HepG2 (cell line): ENCODE data around the gene TRIM4. TPM values are rescaled to one million over a fixed set of nuclear protein-coding genes. Genes with fewer than 3 reads are reported as not detected.

ENCODE experiments used
- ATF7 ChIP-seq, 2 experiments: fragments of 450-650 bp in 1 of 2; sonication (generic) in 1 of 2; formaldehyde crosslinking in 1 of 2; IDR thresholded peaks; 2 replicates each; pipeline versions ENCODE4 v1.4.0 to v1.6.1; 2016 to 2020; ENCODE audit warnings: antibody characterized with exemption in 1 of 2, mild to moderate bottlenecking in 1 of 2, missing genetic modification reagents in 1 of 2
- E2F2 ChIP-seq: sonication (generic); formaldehyde crosslinking; IDR thresholded peaks from 2 replicates; pipeline ENCODE4 v1.4.0; 2020; ENCODE audit warnings: missing genetic modification reagents, borderline replicate concordance
- ELF3 ChIP-seq: IDR thresholded peaks from 2 replicates; pipeline ENCODE4 v1.6.1; 2016; ENCODE audit warnings: missing genetic modification reagents, missing compliant biosample characterization
- FIP1L1 ChIP-seq: fragments of 200-400 bp; formaldehyde crosslinking; IDR thresholded peaks from 2 replicates; pipeline ENCODE4 v1.6.1; 2018; ENCODE audit warnings: low read depth, mild to moderate bottlenecking, low read length, moderate library complexity, borderline replicate concordance; ENCODE audit not compliant: insufficient read depth
- FUBP1 ChIP-seq: sonication (generic); formaldehyde crosslinking; IDR thresholded peaks from 2 replicates; pipeline ENCODE4 v1.5.1; 2020; ENCODE audit warnings: missing genetic modification reagents, mild to moderate bottlenecking, borderline replicate concordance
- MED1 ChIP-seq: sonication (generic); formaldehyde crosslinking; IDR thresholded peaks from 2 replicates; pipeline ENCODE4 v1.4.0; 2020; ENCODE audit warnings: missing genetic modification reagents
- PCBP2 ChIP-seq: fragments of 200-400 bp; formaldehyde crosslinking; optimal IDR thresholded peaks from 2 replicates; pipeline ENCODE3; 2018; ENCODE audit warnings: low read length, low read depth; ENCODE audit not compliant: poor library complexity, severe bottlenecking
- POGK ChIP-seq: sonication (generic); formaldehyde crosslinking; conservative IDR thresholded peaks from 2 replicates; pipeline ENCODE4 v1.8.0; 2022; ENCODE audit warnings: mild to moderate bottlenecking, moderate library complexity, missing genetic modification reagents
- PREB ChIP-seq: sonication (generic); formaldehyde crosslinking; IDR thresholded peaks from 2 replicates; pipeline ENCODE4 v1.4.0; 2020; ENCODE audit warnings: missing genetic modification reagents
- U2AF1 ChIP-seq: fragments of 200-400 bp; formaldehyde crosslinking; optimal IDR thresholded peaks from 2 replicates; pipeline ENCODE3; 2017; ENCODE audit warnings: mild to moderate bottlenecking, low read depth, low read length
- ZNF10 ChIP-seq: sonication (generic); formaldehyde crosslinking; IDR thresholded peaks from 2 replicates; pipeline ENCODE4 v1.4.0; 2020; ENCODE audit warnings: mild to moderate bottlenecking, low read depth, missing genetic modification reagents, borderline replicate concordance
- ZNF160 ChIP-seq: sonication (generic); formaldehyde crosslinking; IDR thresholded peaks from 2 replicates; pipeline ENCODE4 v1.8.0; 2022; ENCODE audit warnings: mild to moderate bottlenecking, inconsistent platforms, missing genetic modification reagents
- ZNF234 ChIP-seq: sonication (generic); formaldehyde crosslinking; conservative IDR thresholded peaks from 2 replicates; pipeline ENCODE4 v1.5.1; 2020; ENCODE audit warnings: mild to moderate bottlenecking, missing genetic modification reagents
- ZNF296 ChIP-seq: sonication (generic); formaldehyde crosslinking; conservative IDR thresholded peaks from 2 replicates; pipeline ENCODE4 v1.5.0; 2020; ENCODE audit warnings: mild to moderate bottlenecking, missing genetic modification reagents
- ZNF30 ChIP-seq: sonication (generic); formaldehyde crosslinking; IDR thresholded peaks from 2 replicates; pipeline ENCODE4 v1.5.0; 2020; ENCODE audit warnings: mild to moderate bottlenecking, missing genetic modification reagents
- ZNF660 ChIP-seq: sonication (generic); formaldehyde crosslinking; IDR thresholded peaks from 2 replicates; pipeline ENCODE4 v1.5.1; 2020; ENCODE audit warnings: mild to moderate bottlenecking, low read depth, missing genetic modification reagents, borderline replicate concordance
- ZNF891 ChIP-seq: sonication (generic); formaldehyde crosslinking; IDR thresholded peaks from 2 replicates; pipeline ENCODE4 v1.5.0; 2020; ENCODE audit warnings: mild to moderate bottlenecking, missing genetic modification reagents
- polyA plus RNA-seq, 8 experiments: library from polyadenylated mRNA; depleted of rRNA in 3 of 8; stranded (reverse) in 7 of 8; unstranded in 1 of 8; fragments of >200 nt; fragmentation: Illumina TruSeq in 4 of 8; extraction: Trizol in 4 of 8; gene quantifications; 2 replicates each; pipeline versions ENCODE4 v1.2.1 to v1.2.3, GENCODE V29; 2011 to 2016; ENCODE audit warnings: low read depth in 4 of 8, missing spikeins in 1 of 8, mixed read lengths in 1 of 8; ENCODE audit not compliant: insufficient read depth in 1 of 8
- total RNA-seq, 5 experiments: library from RNA; depleted of rRNA; stranded (reverse); fragments of >200 nt; fragmentation: Illumina TruSeq; extraction: Trizol; gene quantifications; 2 replicates each; pipeline ENCODE4 v1.2.3, GENCODE V29; 2016; ENCODE audit warnings: low read depth in 1 of 5

The TRIM4 gene
- total and polyA plus RNA-seq, 2 of the 13 experiments (the other 11 are each of a cell fraction or from before 2014, with no cell fraction given): 17.6 to 21.7 TPM

GRCh38 chr7:99860281-99861127, 58.8 kb downstream of the TRIM4 start (continued):
- TF ChIP-seq ZNF10: no peak
- no peak for TF ChIP-seq ZNF891 (CRISPR knock-in tag)
- TF ChIP-seq E2F2: no peak
- TF ChIP-seq ZNF234 (CRISPR knock-in tag): no peak
- no peak for TF ChIP-seq PREB
- TF ChIP-seq FUBP1 (CRISPR knock-in tag): no peak
- TF ChIP-seq U2AF1: no peak
- no peak for TF ChIP-seq ZNF660 (CRISPR knock-in tag)
- 0 out of 2 replicates have a peak, but pooled peaks have one; percentile 15 for TF ChIP-seq POGK (CRISPR knock-in tag)
- TF ChIP-seq ZNF296: no peak
- TF ChIP-seq PCBP2: no peak
- peak; percentile 85 for TF ChIP-seq MED1
- TF ChIP-seq ZNF160 (CRISPR knock-in tag): no peak
- no peak for TF ChIP-seq FIP1L1
- TF ChIP-seq ATF7 (IDR thresholded peaks at IDR 0.05): 0 out of 2 replicates have a peak, but pooled peaks have one; percentile 38
- peak; percentile 94 for TF ChIP-seq ATF7 (CRISPR knock-in tag; IDR thresholded peaks at IDR 0.05)
- TF ChIP-seq ELF3 (CRISPR knock-in tag): peak; percentile 66; the same call in 1 of the 2 replicates
- TF ChIP-seq ZNF30 (CRISPR knock-in tag): no peak
